NK-92 (cell line): ENCODE measurements around the gene PRTFDC1.

Source experiments
- DNase-seq: peaks from one replicate; lab custom pipeline; 2025; ENCODE audit not compliant: unreplicated experiment; lab: John Stamatoyannopoulos, UW

The PRTFDC1 gene

DNA sequence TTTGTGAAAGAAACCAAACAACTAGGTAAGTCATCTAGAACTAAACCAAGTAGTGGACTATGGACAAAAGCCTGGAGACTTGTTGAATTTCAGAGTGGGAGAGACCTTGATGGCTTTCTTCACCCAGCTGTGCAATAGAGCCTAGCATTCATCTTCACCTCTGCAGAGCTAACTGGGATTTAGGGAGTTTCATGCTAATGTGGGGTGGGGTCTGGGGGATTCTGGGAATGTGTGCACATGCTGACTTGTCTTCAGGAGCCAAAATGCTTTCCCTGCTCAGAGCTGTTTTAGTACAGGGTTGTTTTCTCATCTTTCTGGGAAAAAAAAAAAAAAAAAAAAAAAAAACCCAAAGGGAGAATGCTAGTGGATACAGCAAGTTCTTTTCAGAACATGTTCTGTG, 147.4 kb downstream of the PRTFDC1 start:
- no peak for DNase-seq

DNA sequence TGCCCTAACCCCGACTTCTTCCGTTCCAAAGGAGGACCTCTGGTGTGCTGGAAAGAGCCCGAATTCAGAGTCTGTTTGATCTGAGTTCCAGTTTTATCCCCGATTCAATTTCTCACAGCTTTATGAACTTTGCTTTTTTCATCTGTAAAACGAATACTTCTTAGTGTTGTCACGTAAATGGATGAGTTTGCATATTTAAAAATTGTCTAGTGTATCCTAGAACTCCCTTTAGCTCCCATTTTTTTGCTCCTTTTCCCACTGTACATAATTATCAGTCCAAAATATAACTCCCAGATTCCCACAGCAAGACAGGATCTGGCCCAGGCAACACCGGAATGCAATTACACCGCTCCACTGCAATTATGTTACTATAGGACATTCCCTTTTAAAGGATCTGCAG, 148.0 kb downstream of the PRTFDC1 start:
- no peak for DNase-seq

DNA sequence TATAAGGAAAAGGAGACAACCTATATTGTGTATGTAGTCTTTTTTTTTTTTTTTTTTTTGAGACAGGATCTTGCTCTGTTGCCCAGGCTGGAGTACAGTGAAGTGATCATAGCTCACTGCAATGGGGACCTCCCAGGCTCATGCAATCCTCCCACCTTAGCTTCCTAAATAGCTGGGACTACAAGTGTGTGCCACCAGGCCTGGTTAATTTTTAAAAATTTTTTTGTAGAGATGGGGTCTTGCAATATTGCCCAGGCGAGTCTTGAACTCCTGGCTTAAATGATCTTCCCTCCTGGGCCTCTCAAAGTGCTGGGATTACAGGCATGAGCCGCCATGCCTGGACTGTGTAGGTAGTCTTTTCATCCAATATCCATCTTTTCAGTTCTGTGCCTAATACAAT, 150.0 kb downstream of the PRTFDC1 start:
- DNase-seq: no peak

DNA sequence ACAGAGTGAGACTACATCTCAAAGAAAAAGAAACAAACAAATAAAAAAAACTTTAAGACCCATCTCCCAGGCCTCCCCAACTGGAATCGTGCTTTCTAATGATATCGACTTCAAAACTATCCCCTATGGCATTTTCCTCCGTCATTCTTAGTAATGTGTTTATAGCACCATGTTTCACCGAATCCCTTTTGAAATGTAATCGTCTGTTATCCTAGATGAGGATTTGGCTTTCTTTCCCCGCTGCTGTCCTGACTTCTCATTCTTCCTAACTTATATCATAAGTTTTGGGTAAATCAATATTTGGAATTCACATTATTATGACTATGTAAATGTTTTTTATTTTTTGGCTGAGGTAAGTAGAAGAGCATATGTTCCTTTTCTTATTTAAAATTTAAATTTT, 151.5 kb downstream of the PRTFDC1 start:
- DNase-seq: no peak
